HG02943 (cell line): ENCODE measurements around the gene ABHD2.
"Not testable (repeated sequence)": the region's sequence is repeated elsewhere in the genome, so short reads cannot be mapped to it uniquely, and the experiment has no call there.

ENCODE experiments used
- ATAC-seq: cut with Tn5 transposase; IDR thresholded peaks from one replicate; pipeline ENCODE4 v1.9.1; 2021; ENCODE audit warnings: mild to moderate bottlenecking, low read depth, moderate library complexity; ENCODE audit not compliant: unreplicated experiment

The ABHD2 gene

GRCh38 chr15:89136818-89137772 lies 48.8 kb downstream of the ABHD2 start:
- ATAC-seq = no peak

GRCh38 chr15:89137926-89138325 lies 49.7 kb downstream of the ABHD2 start:
- no peak for ATAC-seq

GRCh38 chr15:89138999-89139612 lies 50.9 kb downstream of the ABHD2 start:
- no peak for ATAC-seq

GRCh38 chr15:89139613-89140499 lies 51.6 kb downstream of the ABHD2 start:
- no peak for ATAC-seq

GRCh38 chr15:89140595-89140994 lies 52.3 kb downstream of the ABHD2 start:
- ATAC-seq = no peak

- ATAC-seq = not testable (repeated sequence)
These were observed 52.9 kb downstream of the ABHD2 start for GRCh38 chr15:89141159-89141558.

- ATAC-seq = no peak
These were observed 53.6 kb downstream of the ABHD2 start for GRCh38 chr15:89141885-89142284.

- ATAC-seq = no peak
These were observed 54.2 kb downstream of the ABHD2 start for GRCh38 chr15:89142423-89142822.

GRCh38 chr15:89143503-89144162 lies 55.4 kb downstream of the ABHD2 start:
- no peak for ATAC-seq

GRCh38 chr15:89144491-89144890 lies 56.2 kb downstream of the ABHD2 start:
- no peak for ATAC-seq

GRCh38 chr15:89146366-89146765 lies 58.1 kb downstream of the ABHD2 start:
- ATAC-seq = no peak

GRCh38 chr15:89148126-89148525 lies 59.9 kb downstream of the ABHD2 start:
- ATAC-seq = no peak

- ATAC-seq = no peak
These were observed 61.3 kb downstream of the ABHD2 start for GRCh38 chr15:89149501-89150101.

GRCh38 chr15:89150287-89150686 lies 62.0 kb downstream of the ABHD2 start:
- no peak for ATAC-seq

- no peak for ATAC-seq
These were observed 62.8 kb downstream of the ABHD2 start for GRCh38 chr15:89150762-89151664.

- ATAC-seq = no peak
These were observed 66.9 kb downstream of the ABHD2 start for GRCh38 chr15:89155122-89155521.

GRCh38 chr15:89155656-89156055 lies 67.4 kb downstream of the ABHD2 start:
- ATAC-seq = no peak

GRCh38 chr15:89157061-89157460 lies 68.8 kb downstream of the ABHD2 start:
- ATAC-seq = no peak
